ENCODE data around the gene NSD2.

NSD2 gene

DNA sequence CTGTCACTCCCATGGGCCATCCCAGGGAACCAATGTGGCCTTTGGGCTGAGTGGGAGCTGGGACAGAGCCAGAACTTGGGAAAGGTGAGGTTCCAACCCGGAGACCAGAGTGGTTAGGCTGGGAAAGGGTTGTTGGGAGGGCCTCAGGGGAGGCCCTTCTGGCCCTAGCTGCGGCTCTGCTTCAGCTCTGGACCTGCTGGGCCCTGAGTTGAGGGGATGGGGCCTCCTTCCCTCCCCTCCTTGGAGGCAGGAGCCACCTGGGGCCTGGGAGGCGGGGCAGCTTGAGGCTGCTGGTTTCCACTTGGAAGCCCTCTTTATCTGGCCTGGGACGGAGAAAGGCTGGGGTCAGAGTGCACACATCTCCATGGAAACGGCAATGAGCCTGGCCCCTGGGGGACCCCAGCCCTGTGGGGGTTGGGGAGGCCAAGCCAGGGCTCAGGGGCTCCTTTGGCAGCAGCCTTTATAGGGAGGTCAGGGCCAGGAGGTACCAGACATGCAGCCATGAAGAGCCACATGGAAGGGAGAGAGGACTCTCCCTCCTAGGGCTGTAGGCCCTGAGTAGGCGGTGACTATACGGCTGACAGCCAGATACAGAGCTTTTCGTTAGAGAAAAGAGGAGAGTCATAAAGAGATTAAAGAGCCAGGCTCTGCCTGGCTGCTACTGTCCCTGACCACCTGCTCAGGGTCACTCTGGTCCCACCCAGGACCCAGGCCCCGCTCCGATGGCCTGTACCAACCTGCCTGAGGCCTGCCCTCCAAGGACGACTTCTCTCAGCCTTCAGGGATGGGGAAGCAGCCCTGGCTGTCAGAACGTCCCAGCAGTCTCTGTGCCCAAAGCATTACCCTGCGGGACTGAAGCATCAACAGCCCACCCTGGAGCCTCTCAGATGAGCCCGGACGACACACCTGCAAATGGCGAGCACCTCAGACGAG is 6.9 kb upstream of the NSD2 start:
- H3K27ac ChIP-seq: no peak overlapping the region
- DNase-seq (ENCODE audit: low spot score): no peak
- TF ChIP-seq, protein P1, sequence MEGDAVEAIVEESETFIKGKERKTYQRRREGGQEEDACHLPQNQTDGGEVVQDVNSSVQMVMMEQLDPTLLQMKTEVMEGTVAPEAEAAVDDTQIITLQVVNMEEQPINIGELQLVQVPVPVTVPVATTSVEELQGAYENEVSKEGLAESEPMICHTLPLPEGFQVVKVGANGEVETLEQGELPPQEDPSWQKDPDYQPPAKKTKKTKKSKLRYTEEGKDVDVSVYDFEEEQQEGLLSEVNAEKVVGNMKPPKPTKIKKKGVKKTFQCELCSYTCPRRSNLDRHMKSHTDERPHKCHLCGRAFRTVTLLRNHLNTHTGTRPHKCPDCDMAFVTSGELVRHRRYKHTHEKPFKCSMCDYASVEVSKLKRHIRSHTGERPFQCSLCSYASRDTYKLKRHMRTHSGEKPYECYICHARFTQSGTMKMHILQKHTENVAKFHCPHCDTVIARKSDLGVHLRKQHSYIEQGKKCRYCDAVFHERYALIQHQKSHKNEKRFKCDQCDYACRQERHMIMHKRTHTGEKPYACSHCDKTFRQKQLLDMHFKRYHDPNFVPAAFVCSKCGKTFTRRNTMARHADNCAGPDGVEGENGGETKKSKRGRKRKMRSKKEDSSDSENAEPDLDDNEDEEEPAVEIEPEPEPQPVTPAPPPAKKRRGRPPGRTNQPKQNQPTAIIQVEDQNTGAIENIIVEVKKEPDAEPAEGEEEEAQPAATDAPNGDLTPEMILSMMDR (IDR thresholded peaks at IDR 0.05): no peak
- no peak overlapping the region for H3K4me3 ChIP-seq

DNA sequence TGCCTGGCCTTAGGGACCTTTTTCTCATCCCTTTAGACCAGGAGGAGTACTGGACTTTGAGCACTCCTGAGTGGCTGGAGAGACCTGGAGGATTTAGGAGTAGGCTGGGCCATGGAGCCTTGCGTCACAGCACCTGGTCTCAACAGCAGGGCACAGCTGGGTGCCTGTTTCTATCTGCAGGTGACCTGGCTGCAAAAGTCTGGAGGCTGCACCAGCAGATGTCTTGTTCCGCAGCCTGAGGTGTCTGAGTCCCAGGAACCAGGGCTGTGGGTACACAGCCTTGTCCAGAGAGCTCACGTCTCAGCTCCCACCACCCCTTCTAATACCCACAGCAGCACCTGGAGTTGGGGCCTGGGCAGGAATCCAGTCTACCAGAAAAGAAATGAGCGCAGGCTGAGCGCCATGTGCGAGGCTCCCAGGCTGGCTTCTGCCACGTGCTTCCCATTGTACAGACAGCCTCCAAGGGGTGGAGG is 5.0 kb upstream of the NSD2 start:
- TF ChIP-seq, protein P1 (IDR thresholded peaks at IDR 0.05): no peak
- Histone ChIP-seq H3K27ac (no peak overlapping the region), H3K4me3 (no peak overlapping the region)
- no peak for DNase-seq (ENCODE audit: low spot score)

DNA sequence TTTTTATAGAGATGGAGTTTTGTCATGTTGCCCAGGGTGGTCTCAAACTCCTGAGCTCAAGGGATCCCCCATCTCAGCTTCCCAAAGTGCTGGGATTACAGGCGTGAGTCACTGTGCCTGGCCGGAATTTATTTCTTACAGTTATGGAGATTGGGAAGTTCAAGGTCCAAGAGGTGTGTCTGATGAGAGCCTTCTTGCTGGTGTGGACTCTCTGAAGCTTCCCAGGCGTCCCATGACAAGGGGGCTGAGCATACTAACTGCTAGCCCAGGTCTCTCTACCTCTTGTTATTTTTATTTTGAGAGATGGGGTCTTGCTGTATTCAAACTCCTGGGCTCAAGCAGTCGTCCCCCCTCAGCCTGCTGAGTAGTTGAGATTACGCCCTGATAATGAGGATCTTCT is 2.9 kb upstream of the NSD2 start:
- Histone ChIP-seq H3K27ac (no peak overlapping the region), H3K4me3 (no peak overlapping the region)
- no peak for DNase-seq (ENCODE audit: low spot score)
- TF ChIP-seq, protein P1 (IDR thresholded peaks at IDR 0.05): no peak

DNA sequence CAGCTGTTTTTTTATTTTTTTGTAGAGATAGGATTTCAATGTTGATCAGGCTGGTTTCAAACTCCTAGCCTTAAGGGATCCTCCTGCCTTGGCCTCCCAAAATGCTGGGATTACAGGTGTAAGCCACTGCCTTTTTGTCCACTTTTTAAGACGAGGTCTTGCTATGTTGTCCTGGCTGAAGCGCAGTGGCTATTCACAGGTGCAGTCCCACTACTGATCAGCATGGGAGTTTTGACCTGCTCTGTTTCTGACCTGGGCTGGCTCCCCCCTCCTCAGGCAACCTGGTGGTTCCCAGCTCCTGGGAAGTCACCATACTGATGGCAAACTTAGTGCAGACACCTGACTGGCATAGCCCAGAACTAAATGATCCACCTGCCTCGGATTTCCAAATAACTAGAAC is 2.3 kb upstream of the NSD2 start:
- TF ChIP-seq, protein P1 (IDR thresholded peaks at IDR 0.05): no peak
- no peak for DNase-seq (ENCODE audit: low spot score)
- Histone ChIP-seq H3K27ac (no peak overlapping the region), H3K4me3 (no peak overlapping the region)

DNA sequence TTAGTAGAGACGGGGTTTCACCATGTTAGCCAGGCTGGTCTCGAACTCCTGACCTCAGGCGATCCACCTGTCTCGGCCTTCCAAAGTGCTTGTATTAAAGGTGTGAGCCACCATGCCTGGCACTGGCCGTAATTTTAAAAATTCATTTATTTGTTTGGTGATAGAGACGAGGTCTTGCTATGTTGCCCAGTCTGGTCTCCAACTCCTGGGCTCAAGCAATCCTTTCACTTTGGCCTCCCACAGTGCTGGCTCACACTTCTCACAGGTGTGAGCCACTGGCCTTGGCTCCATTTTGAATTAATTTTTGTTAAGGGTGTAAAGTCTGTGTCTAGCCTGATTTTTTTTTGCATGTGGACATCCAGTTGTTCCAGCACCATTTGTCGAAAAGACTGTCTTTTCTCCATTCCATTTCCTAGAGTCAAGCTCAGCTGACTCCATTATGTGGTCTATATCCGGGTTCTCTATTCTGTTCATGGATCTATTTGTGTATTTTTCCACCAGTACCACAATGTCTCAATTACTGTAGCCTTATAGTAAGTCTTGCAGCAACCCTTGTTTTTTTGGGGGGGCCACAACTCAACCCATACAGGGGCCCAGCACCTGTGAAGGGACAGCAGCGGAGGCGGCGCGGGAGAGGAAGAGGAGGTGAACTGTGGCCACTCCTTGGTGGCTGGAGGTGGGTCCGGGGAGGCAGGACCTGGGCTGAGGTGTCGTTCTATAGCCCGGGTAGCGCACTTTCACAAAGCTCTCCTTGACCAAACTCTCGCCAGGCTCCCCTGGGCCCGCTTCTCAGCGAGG is 1.5 kb upstream of the NSD2 start:
- H3K27ac ChIP-seq: peak overlapping the region; percentile 95 to 96
- peak overlapping the region; percentile 97 for H3K4me3 ChIP-seq
- no peak for DNase-seq (ENCODE audit: low spot score)
- TF ChIP-seq, protein P1 (IDR thresholded peaks at IDR 0.05): no peak

DNA sequence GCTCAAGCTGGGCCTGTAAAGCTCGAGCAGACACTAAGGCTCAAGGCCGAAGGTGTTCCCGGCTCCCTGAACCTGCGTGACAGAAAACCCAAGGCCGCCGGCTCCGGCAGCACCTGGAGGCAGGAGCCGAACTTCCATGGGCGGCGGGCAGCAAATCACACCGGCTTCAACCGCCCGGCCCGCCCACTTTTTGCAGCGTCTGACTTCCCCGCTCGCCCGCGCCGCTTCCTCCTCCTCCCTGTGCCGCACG is 940 bp upstream of the NSD2 start:
- DNase-seq (ENCODE audit: low spot score): peak; percentile 91
- TF ChIP-seq, protein P1 (IDR thresholded peaks at IDR 0.05): no peak
- Histone ChIP-seq H3K27ac (peak overlapping the region; percentile 95 to 96), H3K4me3 (peak overlapping the region; percentile 97)

All from coronary artery (tissue), 2 donors.